Stimulated activated CD4-positive, alpha-beta T cell treated with anti-CD3 and anti-CD28 coated beads, Interleukin-1b, Interleukin-23, amount 100 ng/mL, for 24 hours (primary cell): ENCODE data around the gene C19orf81.
A peak's percentile ranks its signal among the peaks of the same experiment; 100 is the strongest.

ENCODE experiments used
- DNase-seq, 4 experiments: peaks; one replicate each; pipeline ENCODE4 v3.0.0-alpha.2; 2020; ENCODE audit warnings: low read depth in 4 of 4, low spot score in 1 of 4

Gene C19orf81

GRCh38 chr19:50658441-50659317, 9.4 kb downstream of the C19orf81 start:
- peak in 2 of 4 experiments; percentile 39 to 66 for DNase-seq

- no peak for DNase-seq
Observed at GRCh38 chr19:50659318-50660087, 10.3 kb downstream of the C19orf81 start.

DNA sequence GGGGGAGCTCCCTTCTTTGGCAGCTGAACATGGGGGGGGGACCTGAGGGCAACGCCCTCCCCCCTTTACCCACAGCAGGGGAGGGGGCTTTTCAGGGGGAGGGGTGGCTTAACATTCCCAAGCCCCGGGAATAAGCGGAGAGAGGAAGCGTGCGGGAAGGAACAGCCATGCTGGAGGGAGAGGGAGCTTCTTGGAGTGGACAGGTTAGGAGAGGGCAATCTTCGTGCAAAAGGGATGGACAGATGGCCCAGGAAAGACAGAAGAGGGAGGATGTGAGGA, 10.8 kb downstream of the C19orf81 start:
- DNase-seq, result no peak

- DNase-seq, result no peak
Observed at GRCh38 chr19:50661023-50661422, 11.8 kb downstream of the C19orf81 start.

GRCh38 chr19:50661766-50662650, 12.8 kb downstream of the C19orf81 start:
- no peak for DNase-seq

- no peak for DNase-seq
Observed at GRCh38 chr19:50662651-50663481, 13.6 kb downstream of the C19orf81 start.

DNA sequence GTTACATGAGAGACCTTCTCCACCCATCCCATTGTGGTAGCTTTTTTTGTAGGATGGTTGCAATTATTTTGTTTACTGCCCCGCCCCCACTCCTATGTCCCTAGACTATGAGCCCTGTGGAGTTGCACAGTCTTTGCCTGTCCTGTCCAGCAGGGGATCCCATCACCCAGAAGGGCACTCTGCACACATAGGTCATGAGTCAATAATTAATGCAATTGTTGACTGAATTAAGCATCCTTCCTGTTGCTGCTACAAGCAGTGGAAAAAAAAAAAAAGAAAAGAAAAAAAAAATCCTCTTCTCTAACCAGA, 14.2 kb downstream of the C19orf81 start:
- no peak for DNase-seq

- no peak for DNase-seq
Observed at GRCh38 chr19:50664204-50664603, 15.0 kb downstream of the C19orf81 start.

- no peak for DNase-seq
Observed at GRCh38 chr19:50666346-50667176, 17.3 kb downstream of the C19orf81 start.

DNA sequence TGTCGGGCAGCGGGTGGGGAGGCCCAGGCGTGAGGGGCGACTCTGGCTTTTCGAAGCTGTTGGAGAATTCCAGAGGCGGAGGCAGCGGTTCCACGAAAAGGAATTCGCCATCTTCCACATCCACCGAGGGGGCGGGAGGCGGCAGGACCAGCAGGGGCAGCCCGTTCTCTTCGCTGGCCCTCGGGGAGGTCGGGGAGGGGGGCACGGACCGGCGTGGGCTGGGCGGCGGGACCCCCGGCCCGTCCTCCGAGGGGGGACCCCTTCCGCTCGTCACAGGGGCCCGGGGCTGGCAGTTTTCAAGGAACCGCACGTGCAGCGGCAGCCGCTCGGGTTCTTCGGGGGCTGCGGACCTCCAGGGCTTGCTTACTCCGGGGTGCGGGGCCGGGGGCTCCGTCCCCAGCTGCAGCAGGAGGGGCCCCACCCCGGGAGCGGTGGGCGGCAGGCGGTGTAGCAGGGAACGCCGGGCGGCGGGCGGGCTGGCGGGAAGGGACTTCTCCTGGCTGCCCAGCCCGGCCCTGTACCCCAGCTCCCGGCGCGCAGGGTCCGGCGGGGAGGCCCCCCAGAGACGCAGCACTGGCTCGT, 18.0 kb downstream of the C19orf81 start:
- no peak for DNase-seq

GRCh38 chr19:50667759-50668231, 18.6 kb downstream of the C19orf81 start:
- no peak for DNase-seq

GRCh38 chr19:50668416-50668815, 19.2 kb downstream of the C19orf81 start:
- no peak for DNase-seq

- DNase-seq, result no peak
Observed at GRCh38 chr19:50668879-50669278, 19.6 kb downstream of the C19orf81 start.

DNA sequence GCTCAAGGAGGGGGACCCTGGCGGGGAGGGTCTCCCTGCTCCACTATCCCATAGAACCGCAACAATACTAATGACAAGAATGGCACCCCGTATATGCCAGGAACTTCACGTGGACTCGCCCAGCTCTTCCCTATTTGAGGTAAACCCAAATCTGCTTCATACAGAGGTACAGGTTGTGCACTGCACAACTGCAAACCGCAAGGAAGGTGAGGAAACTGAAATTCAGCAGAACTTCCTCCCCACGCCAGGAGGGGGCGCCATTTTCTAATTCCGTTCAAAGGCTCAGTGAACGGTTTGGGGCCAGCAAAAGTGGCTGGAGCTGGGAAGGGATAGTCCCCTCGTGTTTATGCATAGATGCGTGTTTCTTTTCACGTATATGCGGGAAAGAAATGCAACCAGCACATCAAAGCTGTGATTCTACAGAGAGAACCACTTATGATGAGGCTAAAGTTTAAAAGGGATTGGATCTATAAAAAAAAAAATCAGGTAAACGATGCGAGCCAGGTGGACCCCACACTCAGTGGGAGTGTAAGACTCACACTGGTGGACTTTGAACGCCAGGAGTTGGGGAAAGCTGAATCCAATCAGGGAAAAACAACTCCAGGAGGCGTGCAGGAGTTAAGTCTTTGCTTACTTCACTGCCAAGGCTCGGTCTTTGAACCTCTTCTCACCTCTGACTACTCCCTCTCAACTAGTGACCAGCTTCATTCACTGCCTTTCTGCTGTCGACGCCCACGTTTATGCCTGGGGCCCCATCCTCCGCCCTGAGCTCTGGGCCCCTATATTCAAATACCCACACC, 20.3 kb downstream of the C19orf81 start:
- DNase-seq, result peak in 3 of 4 experiments; percentile 18 to 20 (median 19)

DNA sequence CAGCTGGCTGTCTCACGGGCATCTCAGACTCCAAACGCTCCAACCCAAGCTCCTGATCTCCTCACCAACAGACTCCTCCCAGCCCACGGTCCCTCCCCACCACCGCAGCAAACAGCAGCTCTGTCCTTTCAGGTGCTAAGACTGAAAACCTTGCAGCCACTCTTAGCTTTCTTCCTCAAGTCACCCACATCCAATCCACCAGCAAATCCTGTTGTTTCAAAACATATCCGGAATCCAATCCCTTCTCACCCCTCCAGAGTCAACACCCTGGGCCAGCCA, 20.8 kb downstream of the C19orf81 start:
- no peak for DNase-seq

DNA sequence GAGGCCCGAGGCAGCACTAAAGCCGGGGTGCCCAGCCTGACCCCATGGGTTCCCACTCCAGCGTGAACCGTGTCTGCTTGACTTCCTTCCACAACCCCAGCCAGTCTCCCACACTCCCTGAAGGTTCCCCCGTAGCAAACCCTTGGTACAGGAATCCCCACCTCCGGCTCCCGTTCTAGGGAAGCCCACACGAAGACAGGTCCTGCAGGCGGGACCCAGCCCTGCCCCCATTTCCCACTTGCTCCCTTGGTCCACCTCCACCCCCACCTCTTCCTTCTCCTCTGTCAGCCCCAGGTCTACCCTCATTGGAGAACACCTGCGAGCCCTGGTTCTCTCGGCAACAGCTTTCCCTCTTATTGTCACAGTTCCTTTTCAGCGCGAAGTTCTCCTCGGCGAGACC, 23.9 kb downstream of the C19orf81 start:
- DNase-seq, result no peak

- DNase-seq, result no peak
Observed at GRCh38 chr19:50676625-50677197, 27.5 kb downstream of the C19orf81 start.

DNA sequence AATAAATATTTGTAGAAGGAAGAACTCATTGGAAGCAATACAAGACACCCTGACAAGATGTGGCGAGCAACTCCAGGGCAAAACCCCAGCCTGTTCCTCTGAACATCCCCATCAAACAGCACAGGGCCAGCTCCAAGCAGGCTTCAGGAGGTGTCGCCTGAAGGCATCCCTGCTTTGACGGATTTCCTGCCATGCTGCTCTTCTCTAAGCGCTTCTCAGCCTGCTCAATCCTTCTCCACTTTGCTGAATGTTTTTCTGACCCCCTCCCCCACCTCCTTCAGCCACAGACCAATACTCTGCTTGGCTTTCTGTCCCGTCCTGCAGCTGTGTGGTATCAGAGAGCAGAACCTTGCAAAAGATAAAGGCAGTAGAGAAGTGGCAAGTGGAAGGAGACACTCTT, 28.4 kb downstream of the C19orf81 start:
- DNase-seq, result no peak

DNA sequence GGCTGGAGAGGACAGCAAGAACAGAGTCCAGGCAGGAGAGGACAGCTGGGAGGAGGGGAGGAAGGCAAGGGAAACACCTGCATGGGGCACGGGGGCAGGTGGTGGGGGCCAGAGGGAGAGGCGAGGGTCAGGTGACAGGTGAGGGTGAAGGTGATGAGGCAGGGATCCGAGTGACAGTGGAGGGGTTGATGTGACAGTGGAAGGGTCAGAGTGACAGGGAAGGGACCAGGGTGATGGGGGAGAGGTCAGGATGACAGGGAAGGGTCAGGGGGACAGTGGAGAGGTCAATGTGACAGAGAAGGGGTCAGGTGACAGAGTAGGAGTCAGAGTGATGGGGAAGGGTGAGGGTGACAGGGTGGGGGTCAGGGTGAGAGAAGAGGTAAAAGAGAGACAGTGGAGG, 29.1 kb downstream of the C19orf81 start:
- no peak for DNase-seq
